IMR-90 (cell line): ENCODE results near the gene HCLS1. TPM values are rescaled to one million over a fixed set of nuclear protein-coding genes. Genes with fewer than 3 reads are reported as not detected.
A peak's percentile ranks its signal among the peaks of the same experiment; 100 is the strongest.

Source experiments
- ATAC-seq: fragments of 200-7000 bp; cut with Tn5 transposase; 2 replicates; pipeline ENCODE4 v1.9.1; 2020; ENCODE audit warnings: low read depth, mild to moderate bottlenecking, moderate library complexity
- BruUV-seq: library from RNA; stranded (reverse); fragments of 400-500 nt; replicated peaks from 2 replicates; lab custom pipeline; 2021; lab: Mats Ljungman, UMichigan
- CTCF ChIA-PET: fragments of 300-600 bp; formaldehyde crosslinking; extraction: SDS; loops from one replicate; lab custom pipeline; 2021; ENCODE audit warnings: antibody characterized with exemption; lab: Yijun Ruan, JAX
- POLR2A ChIA-PET: fragments of 300-600 bp; sonication (Branson Sonifier 250); formaldehyde crosslinking; loops from one replicate; lab custom pipeline; 2022; ENCODE audit warnings: antibody characterized with exemption; ENCODE audit not compliant: unreplicated experiment; lab: Charles Lee
- DNase-seq: peaks from one replicate; pipeline ENCODE4 v3.0.0; 2013
- H2AFZ ChIP-seq: replicated peaks from 2 replicates; pipeline ENCODE3; 2013; ENCODE audit warnings: low read length, mild to moderate bottlenecking; ENCODE audit not compliant: poor library complexity
- H2AK5ac ChIP-seq: 2 replicates; pipeline ENCODE4 v1.6.1; 2013; ENCODE audit warnings: low read depth, low read length, inconsistent platforms
- H2AK9ac ChIP-seq: replicated peaks from 2 replicates; pipeline ENCODE3; 2013; ENCODE audit warnings: mild to moderate bottlenecking, low read depth, low read length, moderate library complexity; ENCODE audit not compliant: poor library complexity
- H2BK120ac ChIP-seq: 2 replicates; pipeline ENCODE4 v1.6.1; 2013; ENCODE audit warnings: low read depth, low read length, inconsistent platforms
- H2BK15ac ChIP-seq: 3 replicates; pipeline ENCODE4 v1.6.1; 2013; ENCODE audit warnings: low read depth, low read length, inconsistent platforms
- H2BK20ac ChIP-seq: 2 replicates; pipeline ENCODE4 v1.6.1; 2013; ENCODE audit warnings: low read depth, mild to moderate bottlenecking, inconsistent platforms, low read length, moderate library complexity
- H2BK5ac ChIP-seq: 2 replicates; pipeline ENCODE4 v1.6.1; 2013; ENCODE audit warnings: mild to moderate bottlenecking, low read depth, low read length, inconsistent platforms; ENCODE audit not compliant: poor library complexity, severe bottlenecking
- H3K14ac ChIP-seq: replicated peaks from 2 replicates; pipeline ENCODE4 v1.6.1; 2013; ENCODE audit warnings: low read depth, low read length, inconsistent platforms
- H3K18ac ChIP-seq: 2 replicates; pipeline ENCODE4 v1.6.1; 2013; ENCODE audit warnings: low read depth, low read length, control low read depth
- H3K23ac ChIP-seq: 2 replicates; pipeline ENCODE4 v1.6.1; 2013; ENCODE audit warnings: low read depth, low read length, inconsistent platforms
- H3K27ac ChIP-seq: 2 replicates; pipeline ENCODE4 v1.5.1; 2013; ENCODE audit warnings: mild to moderate bottlenecking, control low read depth, low read length; ENCODE audit not compliant: insufficient read depth
- H3K27me3 ChIP-seq: 2 replicates; pipeline ENCODE4 v1.6.1; 2013; ENCODE audit warnings: low read length; ENCODE audit not compliant: control insufficient read depth, insufficient read depth
- H3K36me3 ChIP-seq: 2 replicates; pipeline ENCODE4 v1.6.1; 2013; ENCODE audit warnings: low read length, mixed read lengths; ENCODE audit not compliant: control insufficient read depth, insufficient read depth
- H3K4ac ChIP-seq: 2 replicates; pipeline ENCODE4 v1.6.1; 2013; ENCODE audit warnings: low read depth, low read length, inconsistent platforms
- H3K4me1 ChIP-seq: 2 replicates; pipeline ENCODE4 v1.6.1; 2013; ENCODE audit warnings: low read length, mixed read lengths; ENCODE audit not compliant: control insufficient read depth, insufficient read depth
- H3K4me2 ChIP-seq: 2 replicates; pipeline ENCODE4 v1.6.1; 2013; ENCODE audit warnings: low read depth, mild to moderate bottlenecking, control low read depth, low read length, moderate library complexity
- H3K4me3 ChIP-seq: 2 replicates; pipeline ENCODE4 v1.5.1; 2013; ENCODE audit warnings: low read depth, mild to moderate bottlenecking, control low read depth, low read length, moderate library complexity; ENCODE audit not compliant: insufficient read depth
- H3K56ac ChIP-seq: 2 replicates; pipeline ENCODE4 v1.6.1; 2013; ENCODE audit warnings: low read length, inconsistent platforms; ENCODE audit not compliant: insufficient read depth; ENCODE audit errors: extremely low read depth
- H3K79me1 ChIP-seq, 2 experiments: 2 replicates each; pipeline ENCODE4 v1.6.1; 2013; ENCODE audit warnings: low read length in 2 of 2, inconsistent platforms in 1 of 2, low read depth in 1 of 2
- H3K9ac ChIP-seq: 2 replicates; pipeline ENCODE4 v1.6.1; 2013; ENCODE audit warnings: low read depth, low read length, control low read depth
- H3K9me1 ChIP-seq: 2 replicates; pipeline ENCODE4 v1.6.1; 2013; ENCODE audit warnings: low read length, inconsistent platforms; ENCODE audit not compliant: insufficient read depth
- H3K9me3 ChIP-seq: 2 replicates; pipeline ENCODE4 v1.6.1; 2013; ENCODE audit warnings: low read length; ENCODE audit not compliant: control insufficient read depth, insufficient read depth
- H4K20me1 ChIP-seq: 2 replicates; pipeline ENCODE4 v1.6.1; 2013; ENCODE audit warnings: low read length, inconsistent platforms; ENCODE audit not compliant: insufficient read depth
- H4K5ac ChIP-seq: 2 replicates; pipeline ENCODE4 v1.6.1; 2013; ENCODE audit warnings: mild to moderate bottlenecking, low read depth, low read length, control low read depth
- H4K8ac ChIP-seq, 2 experiments: 2 replicates each; pipeline ENCODE4 v1.6.1; 2013; ENCODE audit warnings: low read depth in 2 of 2, low read length in 2 of 2, control low read depth in 1 of 2, inconsistent platforms in 1 of 2
- H4K91ac ChIP-seq: 2 replicates; pipeline ENCODE4 v1.6.1; 2013; ENCODE audit warnings: low read depth, low read length, inconsistent platforms; ENCODE audit not compliant: insufficient read depth
- CEBPB ChIP-seq: IDR thresholded peaks from 2 replicates; pipeline ENCODE4 v1.6.1; 2012; ENCODE audit warnings: low read depth, low read length, improper control_type of control experiment
- USF2 ChIP-seq: fragments of 150-350 bp; IDR thresholded peaks from 2 replicates; pipeline ENCODE4 v1.6.1; 2017; ENCODE audit warnings: mild to moderate bottlenecking, antibody characterized with exemption, low read length, low read depth
- WGBS, 2 experiments: methylation state at CpG; one replicate each; pipeline versions ENCODE4 v1.1.5 to v1.1.7; 2013; ENCODE audit warnings: missing lambda C conversion rate in 2 of 2; ENCODE audit not compliant: insufficient read length in 1 of 2; ENCODE audit errors: extremely low coverage in 2 of 2; 5-methylcytosine and 5-hydroxymethylcytosine counted together
- dilution Hi-C: fragments of 300-500 bp; cut with HindIII; formaldehyde crosslinking; loops from one replicate; pipeline ENCODE4 v1.14.3; 2018; ENCODE audit warnings: low sequenced_read_pairs; ENCODE audit not compliant: unreplicated experiment
- in situ Hi-C: fragments of 300-500 bp; cut with MboI; formaldehyde crosslinking; loops from 3 replicates; pipeline ENCODE4 v1.14.3; 2019; ENCODE audit warnings: low sequenced_read_pairs, inconsistent platforms, mixed read lengths
- intact Hi-C: fragments of 100-400 bp; cut with micrococcal nuclease; formaldehyde crosslinking; loops from 2 replicates; pipeline ENCODE4 v1.10.0; 2022
- polyA plus RNA-seq, 3 experiments: library from polyadenylated mRNA; depleted of rRNA; stranded (reverse); fragments of >200 nt; gene quantifications; 2 replicates each; pipeline ENCODE4 v1.2.3, GENCODE V29; 2012; ENCODE audit warnings: low replicate concordance in 1 of 3
- total RNA-seq: library from RNA; depleted of rRNA; stranded (reverse); fragments of >200 nt; gene quantifications from 2 replicates; pipeline ENCODE4 v1.2.3, GENCODE V29; 2012

Gene HCLS1
- total and polyA plus RNA-seq, 2 of the 4 experiments (the other 2 are of a cell fraction): 0.54 to 0.67 TPM

DNA sequence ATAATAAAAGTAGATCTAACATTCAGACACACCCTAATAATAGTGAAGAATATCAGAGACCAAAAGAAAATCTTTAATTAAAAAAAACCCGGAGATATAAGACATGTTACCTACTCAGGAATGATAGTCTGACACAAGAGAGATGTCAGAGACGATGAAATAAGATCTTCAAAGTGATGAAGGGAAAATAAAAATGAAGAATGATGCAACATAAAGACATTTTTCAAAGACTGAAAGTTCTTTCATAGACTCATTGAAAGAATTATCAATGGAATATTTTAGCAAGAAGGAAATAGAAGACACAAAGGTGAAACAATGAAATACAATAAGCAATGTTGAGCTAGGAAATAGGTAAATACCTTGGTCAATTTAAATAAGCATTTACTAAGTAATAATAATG, 19.6 kb downstream of the HCLS1 start:
- no peak overlapping the region for H3K18ac ChIP-seq

More for the DNA sequence above, 19.6 kb downstream of the HCLS1 start:
- Histone ChIP-seq H3K14ac (no peak overlapping the region), H2AK9ac (no peak overlapping the region), H3K27me3 (peaks cover 5% of the 10 kb centered on the region; the same call in 1 of the 2 replicates), H2BK5ac (no peak overlapping the region), H3K9me1 (no peaks in the 10 kb centered on the region), H3K79me1 (no peaks in the 10 kb centered on the region), H3K23ac (no peak overlapping the region), H3K56ac (no peak overlapping the region), H3K4me1 (no peaks in the 10 kb centered on the region), H2BK15ac (no peak overlapping the region), H4K20me1 (no peaks in the 10 kb centered on the region), H4K8ac (no peak overlapping the region), H3K36me3 (no peaks in the 10 kb centered on the region), H3K9me3 (no peaks in the 10 kb centered on the region), H2AK5ac (no peak overlapping the region), H2AFZ (no peak overlapping the region), H3K4me2 (no peak overlapping the region), H3K4me3 (no peak overlapping the region), H4K5ac (no peak overlapping the region), H2BK20ac (no peak overlapping the region), H3K27ac (no peak overlapping the region), H3K9ac (no peak overlapping the region), H3K4ac (no peak overlapping the region), H4K91ac (no peak overlapping the region), H2BK120ac (no peak overlapping the region)
- ChIA-PET POLR2A (no interaction called here), CTCF (no interaction called here)
- TF ChIP-seq USF2 (no peak), CEBPB (0 out of 2 replicates have a peak, but pooled peaks have one; percentile 3)
- in situ Hi-C loops: no loop called here
- no TSS peak for BruUV-seq
- no peak for ATAC-seq
- DNase-seq: no peak
- dilution Hi-C loops: no loop called here
- WGBS, 2 experiments: no CpG with 5 or more reads among the region's 2 CpGs
- intact Hi-C loops: no loop called here
